T47D (cell line): ENCODE data around the gene PNMA3.
"Not testable (repeated sequence)": the region's sequence is repeated elsewhere in the genome, so short reads cannot be mapped to it uniquely, and the experiment has no call there.

Experiments used
- DNase-seq, 2 experiments: peaks; one replicate each; pipeline versions ENCODE4 v3.0.0 to v3.0.0-alpha.2; 2011 to 2012; ENCODE audit warnings: low read depth in 1 of 2, low spot score in 1 of 2
- JUND ChIP-seq: IDR thresholded peaks from 2 replicates; pipeline ENCODE4 v1.6.1; 2012; ENCODE audit warnings: low read depth
- in situ Hi-C: cut with HindIII; loops from 2 replicates; pipeline ENCODE4 v1.10.0; 2016; ENCODE audit warnings: low sequenced_read_pairs, low pct_unique_long_range_greater_than_20kb

PNMA3 gene

GRCh38 chrX:153060095-153060445, 3.8 kb downstream of the PNMA3 start:
- in situ Hi-C loops = no loop called here
- DNase-seq = no peak
- TF ChIP-seq JUND = no peak

GRCh38 chrX:153061732-153062131, 5.5 kb downstream of the PNMA3 start:
- in situ Hi-C loops = no loop called here
- no peak for TF ChIP-seq JUND
- no peak for DNase-seq

GRCh38 chrX:153063315-153063714, 7.0 kb downstream of the PNMA3 start:
- DNase-seq = no peak
- in situ Hi-C loops = no loop called here
- no peak for TF ChIP-seq JUND

DNA sequence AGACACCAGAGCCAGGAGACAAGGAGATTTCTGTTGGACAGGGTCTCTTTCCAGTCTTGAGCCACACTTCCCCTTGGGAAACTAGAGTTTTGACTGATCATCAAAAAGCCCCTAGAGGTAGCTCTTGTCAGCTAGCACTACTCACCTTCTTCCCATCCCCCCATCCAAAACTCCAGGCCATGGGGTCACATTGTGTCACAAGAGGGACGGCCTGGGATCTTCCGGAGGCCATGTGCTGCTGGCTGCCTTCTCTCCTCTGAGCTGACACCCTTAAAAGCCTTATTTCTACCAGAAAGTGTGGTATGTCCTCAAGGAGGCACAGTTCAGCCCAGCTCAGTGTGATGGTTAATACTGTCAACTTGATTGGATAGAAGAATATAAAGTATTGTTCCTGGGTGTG, 7.8 kb downstream of the PNMA3 start:
- no peak for DNase-seq
- in situ Hi-C loops = no loop called here
- no peak for TF ChIP-seq JUND

GRCh38 chrX:153065389-153065788, 9.1 kb downstream of the PNMA3 start:
- TF ChIP-seq JUND = no peak
- in situ Hi-C loops = no loop called here
- DNase-seq = no peak

- DNase-seq, in situ Hi-C loops: not testable (repeated sequence)
Measured at GRCh38 chrX:153066402-153066801, 10.1 kb downstream of the PNMA3 start.

GRCh38 chrX:153071909-153072583, 15.8 kb downstream of the PNMA3 start, which contains the start of gene PNMA6A:
Gene PNMA6A (plus strand): TSS chrX:153072454. CDS start chrX:153073063, 609 bp downstream.
- in situ Hi-C loops, DNase-seq: not testable (repeated sequence)

GRCh38 chrX:153073331-153073730, 17.1 kb downstream of the PNMA3 start:
- in situ Hi-C loops, DNase-seq: not testable (repeated sequence)

- no peak for TF ChIP-seq JUND
- in situ Hi-C loops = no loop called here
- no peak for DNase-seq
Measured at GRCh38 chrX:153074262-153074899, 18.1 kb downstream of the PNMA3 start.

DNA sequence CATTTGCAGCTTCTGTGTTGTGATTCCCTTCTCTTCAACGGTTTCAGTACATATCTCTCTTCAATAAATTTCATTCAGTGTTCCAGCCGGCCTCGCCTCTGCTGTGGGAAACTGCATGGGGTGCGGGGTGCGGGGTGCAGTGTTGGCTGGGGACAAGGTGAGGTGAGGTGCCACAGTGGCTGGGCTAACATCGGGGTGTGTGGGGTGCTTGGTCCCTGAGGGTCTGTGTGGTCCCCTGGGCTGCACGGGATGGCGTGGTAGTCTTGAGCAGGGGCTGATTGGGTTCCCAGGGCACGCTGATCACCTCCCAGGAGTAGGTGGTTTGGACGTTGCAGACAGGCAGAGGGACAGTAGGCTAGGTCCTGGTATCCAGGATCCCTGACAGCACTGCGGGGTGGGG, 18.7 kb downstream of the PNMA3 start:
- no peak for DNase-seq
- in situ Hi-C loops = no loop called here
- no peak for TF ChIP-seq JUND

- no peak for TF ChIP-seq JUND
- DNase-seq = no peak
- in situ Hi-C loops = no loop called here
Measured at GRCh38 chrX:153075366-153075765, 19.1 kb downstream of the PNMA3 start.

DNA sequence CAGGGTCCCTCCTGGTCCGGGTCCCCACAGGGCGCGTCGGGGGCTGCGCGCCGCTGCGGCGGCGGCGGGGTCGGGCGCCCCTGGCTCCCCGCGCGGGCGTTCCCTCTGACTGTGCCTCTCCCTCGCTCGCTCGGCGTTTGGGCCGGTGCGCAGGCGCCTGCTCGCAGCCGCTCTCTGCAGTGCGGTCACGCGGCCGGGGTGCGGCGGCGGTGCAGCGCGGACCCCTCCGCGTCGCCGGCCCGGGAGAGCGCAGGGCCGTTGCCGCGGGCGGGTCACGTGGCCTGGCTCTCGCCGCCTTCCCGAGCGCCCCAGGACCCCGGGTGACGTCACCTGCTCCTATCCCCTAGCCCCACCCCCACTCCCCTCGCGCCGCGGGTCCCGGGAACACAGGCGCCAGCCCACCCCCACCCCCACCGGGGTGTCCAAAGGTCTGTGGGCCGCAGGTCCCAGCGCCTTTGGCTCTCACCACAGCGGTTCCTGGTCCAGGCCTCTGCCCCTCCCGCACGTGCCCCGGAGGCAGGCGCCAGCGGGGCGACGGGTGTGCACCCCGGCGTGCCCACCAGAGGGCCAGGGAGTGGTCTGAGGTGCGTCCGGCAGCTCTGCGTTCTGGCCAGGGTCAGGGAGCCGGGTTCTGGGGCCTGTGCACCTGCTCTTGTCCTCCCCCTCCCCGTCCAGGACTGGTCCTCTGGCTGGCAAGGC, 21.3 kb downstream of the PNMA3 start:
- DNase-seq, in situ Hi-C loops: not testable (repeated sequence)

GRCh38 chrX:153083238-153083923, 27.1 kb downstream of the PNMA3 start:
- in situ Hi-C loops, DNase-seq: not testable (repeated sequence)
